ENCODE measurements around the gene PASK.

The PASK gene

DNA sequence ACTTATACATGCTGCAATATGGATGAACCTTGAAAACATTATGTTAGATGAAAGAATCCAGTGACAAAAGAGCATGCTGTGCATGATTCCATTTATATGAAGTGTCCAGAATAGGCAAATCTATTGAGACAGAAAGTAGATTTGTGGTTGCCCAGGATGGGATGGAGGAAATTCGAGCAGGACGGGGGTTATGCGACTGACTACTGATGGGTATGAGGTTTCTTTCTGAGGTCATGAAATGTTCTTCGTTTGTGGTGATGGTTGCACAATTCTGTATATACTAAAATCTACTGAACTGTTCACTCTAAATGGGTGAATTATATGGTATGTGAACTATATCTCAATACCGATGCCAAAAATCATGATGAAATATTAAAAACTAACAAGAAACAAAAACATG is 28.3 kb downstream of the PASK start:
- Histone ChIP-seq H3K4me3 (ENCODE audit: low read depth, low read length) (no peak overlapping the region), H3K27ac (no peak overlapping the region), H3K27me3 (replicated peaks) (no peaks in the 10 kb centered on the region), H3K36me3 (replicated peaks) (no peaks in the 10 kb centered on the region)
- DNase-seq: no peak
- TF ChIP-seq, protein P1, sequence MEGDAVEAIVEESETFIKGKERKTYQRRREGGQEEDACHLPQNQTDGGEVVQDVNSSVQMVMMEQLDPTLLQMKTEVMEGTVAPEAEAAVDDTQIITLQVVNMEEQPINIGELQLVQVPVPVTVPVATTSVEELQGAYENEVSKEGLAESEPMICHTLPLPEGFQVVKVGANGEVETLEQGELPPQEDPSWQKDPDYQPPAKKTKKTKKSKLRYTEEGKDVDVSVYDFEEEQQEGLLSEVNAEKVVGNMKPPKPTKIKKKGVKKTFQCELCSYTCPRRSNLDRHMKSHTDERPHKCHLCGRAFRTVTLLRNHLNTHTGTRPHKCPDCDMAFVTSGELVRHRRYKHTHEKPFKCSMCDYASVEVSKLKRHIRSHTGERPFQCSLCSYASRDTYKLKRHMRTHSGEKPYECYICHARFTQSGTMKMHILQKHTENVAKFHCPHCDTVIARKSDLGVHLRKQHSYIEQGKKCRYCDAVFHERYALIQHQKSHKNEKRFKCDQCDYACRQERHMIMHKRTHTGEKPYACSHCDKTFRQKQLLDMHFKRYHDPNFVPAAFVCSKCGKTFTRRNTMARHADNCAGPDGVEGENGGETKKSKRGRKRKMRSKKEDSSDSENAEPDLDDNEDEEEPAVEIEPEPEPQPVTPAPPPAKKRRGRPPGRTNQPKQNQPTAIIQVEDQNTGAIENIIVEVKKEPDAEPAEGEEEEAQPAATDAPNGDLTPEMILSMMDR (IDR thresholded peaks at IDR 0.05; ENCODE audit: low read depth, low read length, missing control alignments): no peak
- in situ Hi-C loops (cut with HindIII; ENCODE audit: low pct_ligation_motif_present, low sequenced_read_pairs): no loop called here

DNA sequence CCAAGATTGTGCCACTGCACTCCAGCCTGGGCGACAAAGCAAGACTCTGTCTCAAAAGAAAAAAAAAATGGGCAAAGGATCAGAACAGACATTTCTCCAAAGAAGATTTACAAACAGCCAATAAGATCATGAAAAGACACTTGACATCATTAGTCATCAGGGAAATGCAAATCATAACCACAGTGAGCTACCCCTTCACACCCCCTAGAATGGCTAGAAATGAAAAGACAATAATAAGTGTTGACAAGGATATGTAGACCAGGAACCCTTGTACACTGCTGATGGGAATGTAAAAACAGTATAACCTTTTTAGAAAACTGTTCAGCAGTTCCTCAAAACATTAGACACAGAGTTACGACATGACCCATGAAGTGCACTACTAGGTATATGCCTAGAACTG is 28.8 kb downstream of the PASK start:
- H3K27ac ChIP-seq: no peak overlapping the region
- no peaks in the 10 kb centered on the region for H3K27me3 ChIP-seq (replicated peaks)
- no peak for DNase-seq
- H3K36me3 ChIP-seq (replicated peaks): no peaks in the 10 kb centered on the region
- TF ChIP-seq, protein P1 (IDR thresholded peaks at IDR 0.05; ENCODE audit: low read depth, low read length, missing control alignments): no peak
- no peak overlapping the region for H3K4me3 ChIP-seq (ENCODE audit: low read depth, low read length)
- in situ Hi-C loops (cut with HindIII; ENCODE audit: low pct_ligation_motif_present, low sequenced_read_pairs): no loop called here

DNA sequence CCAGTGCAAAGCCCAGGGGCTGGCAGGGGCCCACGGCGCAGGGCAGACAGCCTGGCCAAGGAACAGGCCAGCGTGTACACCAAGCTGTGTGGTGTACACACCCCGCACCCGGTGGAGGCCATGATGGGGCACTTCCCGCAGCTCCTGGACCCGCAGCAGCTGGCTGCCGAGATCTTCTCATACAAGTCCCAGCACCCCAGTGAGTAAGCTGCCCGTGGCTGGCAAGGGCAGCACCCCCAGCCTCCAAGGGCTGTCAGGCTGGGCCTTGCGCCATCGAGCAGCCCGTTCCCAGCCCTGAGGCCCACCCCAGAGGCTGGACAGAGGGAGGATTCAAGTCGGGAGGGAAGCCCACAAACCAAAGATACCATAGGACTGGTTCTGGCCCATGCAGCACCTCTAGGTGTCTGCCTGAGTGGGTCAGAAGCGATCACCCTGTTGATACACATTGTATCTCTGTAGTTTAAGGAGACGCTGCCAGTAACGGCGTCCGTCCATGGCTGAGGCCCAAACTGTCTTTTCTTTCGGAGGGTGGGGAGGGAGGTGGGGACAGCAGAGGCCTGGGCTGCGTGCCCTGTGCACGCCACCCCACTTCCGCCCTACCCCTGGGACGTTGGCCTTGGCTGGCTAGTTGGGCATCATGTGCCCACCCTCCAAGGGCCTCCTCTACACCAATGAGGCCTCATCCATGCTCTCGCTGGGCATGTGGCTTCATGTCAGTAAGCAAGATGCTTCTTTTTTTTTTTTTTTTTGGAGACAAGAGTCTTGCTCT is 30.4 kb downstream of the PASK start:
- no peak overlapping the region for H3K27ac ChIP-seq
- TF ChIP-seq, protein P1 (IDR thresholded peaks at IDR 0.05; ENCODE audit: low read depth, low read length, missing control alignments): no peak
- no peaks in the 10 kb centered on the region for H3K36me3 ChIP-seq (replicated peaks)
- no peaks in the 10 kb centered on the region for H3K27me3 ChIP-seq (replicated peaks)
- no peak for DNase-seq
- in situ Hi-C loops (cut with HindIII; ENCODE audit: low pct_ligation_motif_present, low sequenced_read_pairs): no loop called here
- no peak overlapping the region for H3K4me3 ChIP-seq (ENCODE audit: low read depth, low read length)

DNA sequence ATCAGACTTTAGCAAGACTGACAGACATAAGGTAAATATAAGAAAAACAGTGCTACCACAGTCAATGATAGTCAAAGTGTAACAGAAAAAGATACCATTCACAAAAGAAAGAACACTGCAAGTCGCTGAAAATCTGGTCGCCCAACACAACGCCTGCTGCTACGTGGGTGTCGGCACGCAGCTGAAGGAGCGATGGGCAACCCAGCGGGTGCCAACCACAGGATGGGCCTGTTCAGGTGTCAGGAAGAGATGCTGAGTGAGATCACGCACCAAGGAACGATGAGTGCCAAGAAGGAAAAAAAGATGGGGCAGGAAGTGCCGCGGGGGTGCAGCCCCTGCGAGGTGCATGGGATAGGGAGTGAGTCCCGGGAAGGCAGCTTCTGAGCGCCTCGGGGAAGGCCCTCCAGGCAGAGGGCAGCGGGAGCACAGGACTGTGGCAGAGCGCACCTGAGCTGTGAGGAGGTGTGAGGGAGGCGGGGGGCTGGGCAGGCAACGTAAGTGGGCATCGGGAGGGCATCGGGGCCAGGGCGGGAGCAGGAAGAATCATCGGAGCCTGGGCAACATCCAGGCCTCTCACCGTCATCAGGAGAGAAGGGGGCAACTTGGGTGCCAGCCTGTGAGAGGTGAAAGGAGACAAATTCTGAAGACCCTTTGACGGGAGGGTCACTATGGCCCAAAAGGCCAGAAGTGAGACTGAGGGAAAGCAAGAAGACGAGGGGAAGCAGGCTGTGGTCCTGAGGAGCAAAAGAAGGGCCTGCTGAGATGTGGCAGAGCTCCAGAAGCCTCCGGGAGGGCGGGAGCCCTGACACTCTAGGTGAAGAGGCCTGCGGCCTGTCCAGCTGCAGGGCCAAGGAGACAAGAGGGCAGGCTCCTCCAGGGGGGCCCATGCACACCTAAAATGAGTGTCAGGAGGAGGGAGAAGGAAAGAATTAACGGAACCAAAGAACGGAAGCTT is 32.4 kb downstream of the PASK start:
- Histone ChIP-seq H3K27ac (no peak overlapping the region), H3K27me3 (replicated peaks) (no peaks in the 10 kb centered on the region), H3K4me3 (ENCODE audit: low read depth, low read length) (no peak overlapping the region), H3K36me3 (replicated peaks) (no peaks in the 10 kb centered on the region)
- no peak for DNase-seq
- in situ Hi-C loops (cut with HindIII; ENCODE audit: low pct_ligation_motif_present, low sequenced_read_pairs): no loop called here
- TF ChIP-seq, protein P1 (IDR thresholded peaks at IDR 0.05; ENCODE audit: low read depth, low read length, missing control alignments): no peak

DNA sequence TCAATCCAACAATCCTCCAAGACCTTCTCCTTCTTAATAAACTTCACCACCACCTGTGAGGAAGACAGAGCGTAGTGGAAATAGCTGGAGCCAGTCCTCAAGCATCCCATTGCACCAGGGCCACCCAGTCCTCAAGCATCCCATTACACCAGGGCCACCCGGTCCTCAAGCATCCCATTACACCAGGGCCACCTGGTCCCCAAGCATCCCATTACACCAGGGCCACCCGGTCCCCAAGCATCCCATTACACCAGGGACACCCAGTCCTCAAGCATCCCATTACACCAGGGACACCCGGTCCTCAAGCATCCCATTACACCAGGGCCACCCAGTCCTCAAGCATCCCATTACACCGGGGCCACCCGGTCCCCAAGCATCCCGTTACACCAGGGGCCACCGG is 33.9 kb downstream of the PASK start:
- no peaks in the 10 kb centered on the region for H3K36me3 ChIP-seq (replicated peaks)
- H3K4me3 ChIP-seq (ENCODE audit: low read depth, low read length): no peak overlapping the region
- in situ Hi-C loops (cut with HindIII; ENCODE audit: low pct_ligation_motif_present, low sequenced_read_pairs): no loop called here
- no peak overlapping the region for H3K27ac ChIP-seq
- TF ChIP-seq, protein P1 (IDR thresholded peaks at IDR 0.05; ENCODE audit: low read depth, low read length, missing control alignments): no peak
- no peaks in the 10 kb centered on the region for H3K27me3 ChIP-seq (replicated peaks)
- no peak for DNase-seq
